ENCODE results near the gene TACR1.
"Not testable (repeated sequence)": the region's sequence is repeated elsewhere in the genome, so short reads cannot be mapped to it uniquely, and the experiment has no call there.

TACR1 gene

DNA sequence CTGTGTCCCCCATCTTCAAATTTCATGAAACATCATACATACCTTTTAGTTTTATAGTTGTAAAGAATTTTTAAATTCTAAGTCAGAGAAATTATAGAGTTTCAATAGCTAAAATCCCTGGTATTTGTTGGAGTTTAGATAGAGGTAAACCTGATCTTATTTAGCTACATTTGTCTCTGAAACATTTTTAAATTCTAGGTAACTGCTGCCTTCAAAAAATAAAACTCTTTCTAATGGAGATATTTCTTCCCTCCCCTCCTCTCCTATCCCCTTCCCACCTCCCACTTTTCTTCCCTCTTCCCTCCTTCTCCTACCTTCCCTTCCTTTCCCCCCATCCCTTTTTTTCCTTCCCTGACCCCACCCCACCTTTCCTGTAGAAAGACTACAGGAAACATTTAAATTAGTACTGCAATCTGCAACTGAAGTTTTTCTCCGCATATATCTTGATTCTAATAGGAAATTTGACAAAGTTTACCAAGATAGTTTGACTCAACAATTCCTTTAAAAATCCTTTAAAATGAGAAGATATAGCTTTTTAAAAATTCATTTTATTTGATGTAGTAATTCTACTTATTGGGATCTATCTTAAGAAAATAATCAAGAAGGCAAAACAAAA, 4.1 kb downstream of the TACR1 start:
- no peak for DNase-seq (ENCODE audit: low read depth in 2 of 3, low spot score in 2 of 3)

DNA sequence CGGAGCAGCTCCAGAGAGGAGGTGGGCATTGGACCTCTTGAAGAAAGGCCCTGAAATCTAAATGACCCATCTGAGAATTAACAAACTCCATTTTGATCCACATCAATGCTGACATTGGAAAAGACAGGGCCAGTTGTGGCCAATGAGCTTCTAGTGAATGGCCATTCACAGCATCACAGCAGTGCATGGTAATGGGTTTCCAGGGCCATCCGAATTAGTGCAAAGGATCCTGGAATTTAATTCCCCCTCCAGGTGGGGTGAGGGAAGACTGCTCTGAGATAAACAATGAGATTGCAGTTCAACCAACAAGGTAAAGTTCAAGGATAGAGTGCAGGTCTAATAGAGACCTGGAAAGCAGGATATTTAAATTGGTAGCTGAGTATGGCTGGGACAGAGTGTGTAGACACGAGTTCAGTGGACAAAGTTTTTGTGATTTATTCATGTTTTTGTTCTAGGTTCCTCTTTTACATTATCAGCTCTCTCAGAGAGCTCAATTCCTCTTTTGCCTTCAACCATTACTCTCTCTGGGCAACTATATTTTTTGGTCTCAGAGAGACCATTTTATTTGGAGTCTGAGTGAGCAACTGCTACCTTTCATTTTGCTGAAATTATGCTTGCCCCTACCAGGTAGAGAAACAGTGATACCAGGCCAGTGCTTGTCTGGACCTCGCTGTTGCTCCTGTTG, 5.0 kb downstream of the TACR1 start:
- no peak for DNase-seq (ENCODE audit: low read depth in 2 of 3, low spot score in 2 of 3)

DNA sequence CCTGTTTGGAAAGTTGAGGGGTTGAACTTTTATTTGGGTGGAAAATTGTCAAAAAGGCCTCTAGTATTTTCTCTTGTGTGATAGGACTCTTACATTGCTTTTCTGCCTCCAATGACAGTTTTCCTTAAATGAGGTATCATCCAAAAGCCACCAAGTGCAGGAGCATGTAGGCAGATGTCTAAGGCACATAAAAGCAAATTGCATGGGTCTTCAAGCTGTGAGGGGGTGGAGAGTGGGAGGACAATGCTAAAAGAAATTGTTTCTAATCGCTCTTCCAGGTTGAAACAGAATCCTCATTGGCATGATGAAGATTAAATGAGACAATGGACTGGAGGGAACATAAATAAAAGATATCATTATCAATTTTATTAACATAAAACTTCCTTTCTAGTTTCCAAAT, 6.8 kb downstream of the TACR1 start:
- DNase-seq (ENCODE audit: low read depth in 2 of 3, low spot score in 2 of 3) = no peak

DNA sequence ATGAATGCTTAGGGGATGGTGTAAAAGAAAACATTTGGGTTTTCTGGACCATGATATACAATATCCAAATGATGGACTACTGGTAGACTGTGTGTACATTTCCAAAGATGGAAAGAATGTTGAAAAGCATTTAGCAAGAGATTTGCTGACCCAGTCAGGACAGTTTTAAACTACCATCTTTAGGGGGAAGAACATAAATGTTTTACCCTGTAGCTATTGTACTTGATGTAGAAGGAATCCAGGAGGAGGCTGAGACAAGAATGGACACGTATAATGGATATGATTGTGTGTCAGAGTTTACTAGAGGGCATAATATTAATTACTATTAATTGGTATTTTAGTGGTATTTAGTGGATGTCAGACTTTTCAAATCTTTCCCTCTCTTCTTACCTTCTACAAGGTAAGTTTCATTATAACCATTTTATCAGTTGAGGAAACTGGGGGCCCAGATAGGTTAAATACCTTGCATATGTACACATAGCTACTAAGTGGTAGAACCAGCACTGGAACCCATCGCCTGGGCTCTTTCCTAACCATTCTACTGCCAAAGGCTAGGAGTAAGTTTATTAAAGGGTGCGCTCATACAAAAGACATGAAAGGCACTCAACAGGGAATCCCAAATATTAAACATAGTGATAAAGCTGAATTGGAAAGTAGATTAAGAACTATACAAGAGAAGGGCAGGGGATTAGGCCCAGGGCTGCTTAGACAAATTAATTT, 8.9 kb downstream of the TACR1 start:
- no peak for DNase-seq (ENCODE audit: low read depth in 2 of 3, low spot score in 2 of 3)

DNA sequence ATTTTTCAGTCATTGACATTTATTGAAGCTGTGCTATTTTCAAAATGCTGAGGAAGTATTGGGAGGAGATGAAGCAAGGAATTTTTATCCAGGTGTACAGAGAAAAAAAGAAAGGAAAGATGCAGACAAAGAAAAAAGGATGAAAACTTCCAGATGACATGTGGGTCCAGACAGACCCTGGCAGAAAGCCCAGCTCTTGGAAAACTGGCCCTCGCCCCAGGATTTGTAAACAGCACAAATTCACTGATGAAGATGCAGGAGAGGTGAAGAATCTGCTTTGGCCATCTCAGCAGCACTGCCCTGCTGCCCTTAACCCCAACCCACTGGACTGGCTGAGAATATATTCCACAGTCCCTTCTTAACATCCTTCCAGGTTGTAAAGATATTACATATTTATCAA, 12.5 kb downstream of the TACR1 start:
- DNase-seq (ENCODE audit: low read depth in 2 of 3, low spot score in 2 of 3) = no peak

DNA sequence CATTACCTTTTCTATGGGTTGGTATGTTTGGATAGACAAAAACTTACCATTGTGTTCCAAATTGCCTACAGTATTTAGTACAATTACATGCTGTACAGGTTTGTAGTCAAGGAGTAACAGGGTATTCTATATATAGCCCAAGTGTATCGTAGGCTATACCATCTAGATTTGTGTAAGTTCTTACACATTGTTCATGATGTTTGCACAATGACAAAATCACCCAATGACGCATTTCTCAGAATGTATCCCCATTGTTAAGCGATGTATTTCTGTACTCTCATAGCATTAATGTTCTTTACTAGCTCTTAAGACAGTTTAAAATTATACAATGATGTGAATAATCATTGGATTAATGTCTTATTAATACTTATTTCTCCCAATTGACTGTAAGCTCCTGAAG, 16.7 kb downstream of the TACR1 start:
- DNase-seq (ENCODE audit: low read depth in 2 of 3, low spot score in 2 of 3) = no peak

DNA sequence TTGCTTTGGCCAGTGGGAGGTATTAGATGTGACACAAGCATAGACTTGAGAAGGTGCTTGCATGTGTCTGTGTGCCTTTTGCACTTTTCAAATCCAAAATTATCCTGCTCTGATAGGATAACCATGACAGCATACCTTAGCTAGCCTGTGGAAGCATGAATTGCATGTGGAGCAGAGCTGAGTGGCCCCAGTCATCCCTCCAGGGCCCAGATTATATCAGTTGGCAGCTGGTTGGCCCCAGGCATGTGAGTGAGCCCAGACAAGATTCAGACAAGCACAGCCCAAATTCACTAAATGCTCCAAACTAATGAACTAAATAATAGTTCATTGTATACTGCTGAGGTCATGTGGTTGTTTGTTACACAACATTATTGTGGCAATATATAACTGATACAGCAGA, 18.8 kb downstream of the TACR1 start:
- DNase-seq (ENCODE audit: low read depth in 2 of 3, low spot score in 2 of 3) = no peak

DNA sequence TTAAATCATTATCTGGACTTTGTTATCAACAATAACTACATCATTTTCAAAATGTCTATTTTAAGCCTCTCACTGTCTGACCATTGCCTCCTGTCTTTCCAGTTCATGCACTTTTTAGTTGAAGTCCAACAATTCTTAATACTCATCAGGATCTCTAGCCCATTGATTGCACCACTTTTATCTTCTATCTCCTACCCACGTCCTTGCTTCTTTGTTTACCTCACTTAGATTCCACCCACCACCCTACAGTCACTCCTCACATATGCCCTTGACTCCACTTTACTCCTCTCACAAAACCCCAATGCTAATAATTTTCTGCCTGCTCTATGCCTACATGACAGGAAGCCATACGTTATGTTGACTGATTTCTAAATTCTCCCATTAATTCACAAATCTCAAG, 21.9 kb downstream of the TACR1 start:
- DNase-seq (ENCODE audit: low read depth in 2 of 3, low spot score in 2 of 3) = no peak

DNA sequence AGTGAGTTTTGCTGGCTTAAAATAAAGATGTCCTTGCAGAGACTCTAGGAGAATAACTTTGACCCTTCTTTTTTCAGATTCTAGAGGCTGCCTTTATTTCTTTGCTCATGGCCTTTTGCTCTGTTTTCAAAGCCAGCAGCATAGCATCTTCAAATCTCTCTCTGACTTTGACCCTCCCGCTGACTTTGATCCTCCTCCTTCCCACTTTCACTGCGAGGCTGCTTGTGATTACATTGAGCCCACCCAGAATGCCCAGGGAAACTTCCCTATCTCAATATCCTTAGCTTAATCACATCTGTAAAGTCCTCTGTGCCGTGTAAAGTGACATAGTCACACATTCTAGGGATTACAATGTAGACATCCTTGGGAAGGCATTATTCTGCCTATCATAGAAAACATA, 23.9 kb downstream of the TACR1 start:
- DNase-seq (ENCODE audit: low read depth in 2 of 3, low spot score in 2 of 3) = no peak

DNA sequence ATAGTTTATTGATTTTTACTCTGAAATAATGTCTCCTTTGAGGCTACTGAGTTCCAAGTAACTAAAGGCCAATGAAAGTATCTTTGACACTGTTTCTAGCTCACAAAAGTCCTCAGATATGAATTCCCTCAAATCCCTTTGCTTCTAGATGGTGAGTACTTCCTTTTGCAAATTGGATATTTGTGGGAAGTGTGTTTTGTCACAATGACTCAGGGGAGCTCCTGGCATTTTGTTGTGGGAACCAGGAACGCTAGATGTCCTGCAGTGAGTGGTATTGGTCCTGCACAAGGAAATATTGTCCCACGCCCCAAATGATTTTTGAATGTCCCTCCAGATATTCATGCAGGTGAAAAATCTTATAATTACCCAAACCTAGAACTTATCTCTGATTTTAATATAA, 24.3 kb downstream of the TACR1 start:
- no peak for DNase-seq (ENCODE audit: low read depth in 2 of 3, low spot score in 2 of 3)

DNA sequence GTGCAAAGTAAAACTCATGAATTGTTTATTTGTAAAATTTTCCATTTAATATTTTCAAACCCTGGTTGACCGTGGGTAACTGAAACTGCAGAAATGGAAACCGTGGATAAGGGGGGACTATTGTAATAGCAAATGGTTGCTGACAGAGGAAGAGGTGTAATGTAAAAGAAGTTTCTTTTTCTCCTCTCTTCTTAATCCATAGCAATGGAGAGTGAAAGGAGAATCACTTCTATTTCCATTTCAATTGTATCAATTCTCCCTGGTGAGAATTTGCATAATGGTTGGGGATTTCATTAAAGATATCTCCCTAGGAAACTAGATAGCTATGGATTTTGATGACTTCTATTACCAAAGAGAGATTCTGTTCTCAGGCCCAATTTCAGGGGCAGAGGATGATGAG, 24.8 kb downstream of the TACR1 start:
- DNase-seq (ENCODE audit: low read depth in 2 of 3, low spot score in 2 of 3) = no peak

DNA sequence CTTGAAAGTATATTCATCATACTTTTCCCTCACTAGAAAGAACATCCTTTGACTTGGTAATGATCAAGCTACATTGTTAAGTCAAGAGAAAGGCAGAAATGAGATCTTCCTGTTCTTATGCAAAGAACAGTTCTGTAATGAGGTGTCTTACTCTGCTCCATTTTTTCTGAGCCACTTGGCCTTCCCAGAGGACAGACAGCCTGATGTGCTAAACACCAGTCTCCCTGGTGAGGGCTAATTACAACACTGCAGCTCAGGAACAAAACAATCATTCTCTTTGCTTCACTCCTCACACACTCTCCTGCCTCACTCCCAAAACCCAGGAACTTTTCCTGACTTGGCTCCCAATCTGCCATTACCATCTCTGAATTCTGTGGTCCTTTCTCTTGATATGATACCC, 25.6 kb downstream of the TACR1 start:
- DNase-seq (ENCODE audit: low read depth in 2 of 3, low spot score in 2 of 3) = no peak

DNA sequence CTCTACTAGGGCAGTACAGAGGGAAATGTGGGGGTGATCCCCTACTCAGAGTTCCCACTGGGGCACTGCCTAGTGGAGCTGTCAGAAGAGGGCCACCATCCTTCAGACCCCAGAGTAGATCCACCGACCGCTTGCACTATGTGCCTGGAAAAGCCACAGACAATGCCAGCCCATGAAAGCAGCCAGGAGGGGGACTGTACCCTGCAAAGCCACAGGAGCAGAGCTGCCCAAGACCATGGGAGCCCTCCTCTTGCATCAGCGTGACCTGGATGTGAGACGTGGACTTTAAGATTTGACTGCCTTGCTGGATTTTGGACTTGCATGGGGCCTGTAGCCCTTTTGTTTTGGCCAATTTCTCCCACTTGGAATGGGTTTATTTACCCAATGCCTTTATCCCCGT, 27.9 kb downstream of the TACR1 start:
- DNase-seq (ENCODE audit: low read depth in 2 of 3, low spot score in 2 of 3) = not testable (repeated sequence)

DNA sequence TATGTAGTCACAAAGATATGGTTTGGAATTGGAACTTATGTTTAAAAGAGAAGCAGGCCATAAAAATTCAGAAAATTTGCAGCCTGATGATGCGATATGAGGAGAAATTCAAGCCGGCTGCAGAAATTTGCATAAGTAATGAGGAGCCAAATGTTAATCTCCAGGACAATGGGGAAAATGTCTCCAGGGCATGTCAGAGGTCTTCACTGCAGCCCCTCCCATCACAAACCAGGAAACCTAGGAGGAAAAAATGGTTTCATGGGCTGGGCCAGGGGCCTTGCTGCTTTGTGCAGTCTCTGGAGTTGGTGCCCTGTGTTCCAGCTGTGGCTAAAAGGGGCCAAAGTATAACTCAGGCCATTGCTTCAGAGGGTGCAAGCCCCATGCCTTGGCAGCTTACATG, 28.4 kb downstream of the TACR1 start:
- no peak for DNase-seq (ENCODE audit: low read depth in 2 of 3, low spot score in 2 of 3)

DNA sequence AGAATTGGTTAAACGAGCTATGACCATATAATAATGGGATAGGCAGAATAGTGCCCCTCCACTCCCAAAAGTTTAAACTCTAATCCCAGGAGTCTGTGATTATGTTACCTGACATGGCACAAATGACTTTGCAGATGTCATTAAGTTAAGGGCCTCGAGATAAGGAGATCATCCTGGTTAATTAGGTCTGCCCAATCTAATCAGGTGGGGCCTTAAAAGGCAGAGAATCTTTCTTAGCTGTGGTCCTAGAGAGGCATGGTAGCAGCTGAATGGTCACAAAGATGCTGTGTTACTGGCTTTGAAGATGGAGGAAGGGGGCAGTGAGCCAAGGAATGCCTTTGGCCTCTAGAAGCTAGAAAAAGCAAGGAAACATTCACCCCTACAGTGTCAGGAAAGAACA, 31.1 kb downstream of the TACR1 start:
- no peak for DNase-seq (ENCODE audit: low read depth in 2 of 3, low spot score in 2 of 3)

DNA sequence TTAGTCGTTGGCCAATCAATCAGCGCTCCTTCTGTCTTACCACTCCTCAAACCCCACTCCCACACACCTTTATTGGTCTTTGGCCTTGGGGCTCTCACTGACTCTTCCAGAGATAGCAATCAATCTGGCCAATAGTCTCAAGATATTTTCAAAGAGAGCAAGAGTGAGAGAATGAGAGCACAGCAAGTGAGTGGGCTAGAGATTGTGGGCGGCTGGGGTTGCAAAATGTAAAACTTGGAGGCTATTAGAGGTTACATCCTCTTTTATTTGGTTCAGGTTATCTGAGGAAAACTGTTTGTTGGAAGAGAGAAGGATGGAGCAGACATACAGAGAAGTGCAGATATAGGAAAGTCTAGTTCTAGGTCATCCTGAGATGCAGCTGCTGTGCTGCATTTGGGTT, 32.8 kb downstream of the TACR1 start:
- DNase-seq (ENCODE audit: low read depth in 2 of 3, low spot score in 2 of 3) = no peak

DNA sequence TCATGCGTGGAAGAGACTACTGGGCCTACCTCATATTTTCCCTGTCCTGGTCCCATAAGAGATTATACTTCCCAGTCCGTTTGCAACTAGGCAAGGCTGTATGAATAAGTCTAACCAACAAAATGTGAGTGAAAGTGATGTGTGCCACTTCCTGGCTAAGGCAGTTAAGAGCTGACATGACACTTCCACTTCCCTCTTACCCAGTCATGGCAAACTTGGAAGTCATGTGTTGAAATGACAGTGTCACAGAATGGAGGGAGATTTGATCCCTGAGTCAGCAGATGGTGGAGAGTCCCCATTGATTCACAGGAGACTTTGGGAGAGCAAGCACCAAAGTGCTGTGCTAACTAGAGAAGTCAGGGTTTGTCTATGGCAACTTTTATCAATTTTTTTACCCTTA, 36.4 kb downstream of the TACR1 start:
- DNase-seq (ENCODE audit: low read depth in 2 of 3, low spot score in 2 of 3) = no peak

DNA sequence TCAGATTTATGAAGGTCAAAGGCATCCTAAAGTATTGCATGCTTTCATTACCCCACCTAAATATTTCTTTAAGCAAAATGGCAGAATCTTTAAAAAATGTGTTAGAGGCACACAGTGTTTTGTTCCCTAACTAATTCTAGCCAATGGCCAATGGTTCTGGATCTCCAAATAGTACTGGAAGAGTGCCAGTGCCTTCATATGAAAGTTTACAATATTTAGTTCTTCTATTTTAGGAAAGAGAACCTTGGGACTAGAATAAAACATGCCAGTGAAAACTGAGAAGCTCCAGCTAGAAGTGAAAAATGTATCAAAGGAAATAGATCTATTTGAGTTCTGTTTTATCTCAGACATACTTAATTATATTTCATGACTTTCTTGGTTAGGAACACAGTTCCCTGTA, 37.1 kb downstream of the TACR1 start:
- DNase-seq (ENCODE audit: low read depth in 2 of 3, low spot score in 2 of 3) = no peak

DNA sequence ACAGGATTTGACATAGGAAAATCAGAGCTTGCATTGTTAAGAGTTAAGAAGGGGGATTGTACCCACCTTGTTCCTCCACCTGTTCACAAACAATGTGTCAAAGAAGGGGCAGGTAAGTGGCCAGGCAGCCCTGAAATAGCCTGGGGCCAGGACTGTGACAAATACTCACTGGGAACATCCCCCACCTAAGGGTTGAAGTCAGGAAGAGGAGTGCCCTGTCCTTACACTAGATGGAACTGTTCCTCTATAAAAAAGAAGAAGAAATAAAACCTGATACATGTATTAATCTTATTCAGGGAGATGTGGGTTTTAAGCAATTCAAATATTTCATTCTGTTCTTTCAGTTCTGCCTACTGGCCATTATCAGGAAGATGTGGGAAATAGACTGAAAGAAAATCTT, 41.9 kb downstream of the TACR1 start:
- DNase-seq (ENCODE audit: low read depth in 2 of 3, low spot score in 2 of 3) = no peak

DNA sequence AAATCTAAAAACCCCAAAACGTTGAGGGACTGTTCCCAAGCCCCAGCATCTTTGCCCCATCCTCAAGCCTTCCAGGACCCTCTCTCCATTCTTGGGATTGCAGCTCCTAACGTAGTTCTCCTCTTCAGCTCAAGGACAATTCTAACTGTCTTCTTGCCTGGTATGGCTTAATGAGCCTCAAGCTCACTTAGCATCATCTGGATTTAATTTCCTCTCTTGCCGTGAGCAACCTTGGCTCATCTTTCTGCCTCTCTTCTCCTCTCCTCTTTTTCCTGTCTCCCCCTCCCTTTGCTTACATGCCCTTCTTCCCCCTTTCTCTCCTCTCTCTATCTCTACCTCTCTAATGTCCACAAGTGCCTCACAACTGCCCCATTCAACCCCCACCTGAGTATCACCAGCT, 44.2 kb downstream of the TACR1 start:
- no peak for DNase-seq (ENCODE audit: low read depth in 2 of 3, low spot score in 2 of 3)

DNA sequence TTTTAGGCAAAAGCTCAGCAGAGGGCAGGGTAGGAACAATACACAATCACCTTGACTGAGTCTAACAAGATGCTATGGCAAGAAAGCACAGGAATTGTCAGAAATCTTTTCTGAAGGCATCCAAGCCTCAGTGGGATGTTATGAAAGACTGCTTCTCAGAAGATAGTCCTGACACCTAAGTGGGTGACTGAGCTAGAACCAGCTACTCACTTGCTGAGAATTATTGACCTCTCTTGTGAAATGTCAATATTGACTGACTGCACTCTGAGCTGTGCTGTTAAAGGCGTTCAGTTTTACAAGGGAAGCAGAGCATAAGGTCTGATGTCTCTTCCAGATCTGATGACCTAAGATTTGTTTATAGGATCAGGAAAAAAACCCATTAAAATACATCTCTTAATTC, 46.1 kb downstream of the TACR1 start:
- DNase-seq (ENCODE audit: low read depth in 2 of 3, low spot score in 2 of 3) = no peak

DNA sequence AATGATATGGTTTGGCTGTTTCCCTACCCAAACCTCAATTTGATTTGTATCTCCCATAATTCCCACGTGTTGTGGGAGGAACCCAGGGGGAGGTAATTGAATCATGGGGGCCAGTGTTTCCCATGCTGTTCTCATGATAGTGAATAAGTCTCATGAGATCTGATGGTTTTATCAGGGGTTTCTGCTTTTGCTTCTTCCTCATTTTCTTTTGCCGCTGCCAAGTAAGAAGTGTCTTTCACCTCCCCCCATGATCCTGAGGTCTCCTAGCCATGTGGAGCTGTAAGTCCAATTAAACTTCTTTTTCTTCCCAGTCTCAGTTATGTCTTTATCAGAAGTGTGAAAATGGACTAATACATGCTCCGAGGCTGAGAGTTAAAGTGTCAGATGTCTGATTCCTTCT, 47.1 kb downstream of the TACR1 start:
- not testable (repeated sequence) for DNase-seq (ENCODE audit: low read depth in 2 of 3, low spot score in 2 of 3)

DNA sequence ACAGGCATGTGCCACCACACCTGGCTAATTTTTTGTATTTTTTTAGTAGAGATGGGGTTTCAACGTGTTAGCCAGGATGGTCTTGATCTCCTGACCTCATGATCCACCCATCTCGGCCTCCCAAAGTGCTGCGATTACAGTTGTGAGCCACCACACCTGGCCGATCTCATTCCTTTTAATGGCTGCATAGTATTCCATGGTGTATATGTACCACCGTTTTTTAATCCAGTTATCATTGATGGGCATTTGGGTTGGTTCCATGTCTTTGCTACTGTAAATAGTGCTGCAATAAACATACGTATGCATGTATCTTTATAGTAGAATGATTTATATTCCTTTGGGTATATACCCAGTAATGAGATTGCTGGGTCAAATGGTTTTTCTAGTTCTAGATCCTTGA, 51.4 kb downstream of the TACR1 start:
- not testable (repeated sequence) for DNase-seq (ENCODE audit: low read depth in 2 of 3, low spot score in 2 of 3)

All from activated CD8-positive, alpha-beta memory T cell treated with anti-CD3 and anti-CD28 coated beads for 48 hours (primary cell).